Progenitor cell of endocrine pancreas (in vitro differentiated cells): ENCODE data around the gene SPO11. TPM values are rescaled to one million over a fixed set of nuclear protein-coding genes. Genes with fewer than 3 reads are reported as not detected.

Experiments used
- DNase-seq: peaks from one replicate; pipeline ENCODE4 v3.0.0; 2021; ENCODE audit warnings: low spot score; ENCODE audit not compliant: unreplicated experiment
- H3K27ac Mint-ChIP-seq: 2 replicates; pipeline ENCODE4 v1.8.0; 2021; ENCODE audit warnings: mild to moderate bottlenecking, moderate library complexity, mixed read lengths
- H3K27me3 Mint-ChIP-seq: 2 replicates; pipeline ENCODE4 v1.8.0; 2021; ENCODE audit warnings: mixed read lengths
- H3K36me3 Mint-ChIP-seq: 2 replicates; pipeline ENCODE4 v1.8.0; 2022; ENCODE audit warnings: mixed read lengths; ENCODE audit not compliant: insufficient read depth
- H3K4me1 Mint-ChIP-seq: 2 replicates; pipeline ENCODE4 v1.8.0; 2021; ENCODE audit warnings: low read depth, mixed read lengths
- H3K4me3 Mint-ChIP-seq: 2 replicates; pipeline ENCODE4 v1.8.0; 2021; ENCODE audit warnings: low read depth, mild to moderate bottlenecking, moderate library complexity, mixed read lengths
- H3K9me3 Mint-ChIP-seq: 2 replicates; pipeline ENCODE4 v1.8.0; 2021; ENCODE audit warnings: low read depth, mixed read lengths
- total RNA-seq: library from RNA; stranded (reverse); gene quantifications from 2 replicates; pipeline ENCODE4 v1.2.1, GENCODE V29; 2021
- TF ChIP-seq, protein P1 (sequence below): fragments of 200-600 bp; sonication (generic); IDR thresholded peaks from one replicate; pipeline ENCODE4 v1.5.0; 2021; ENCODE audit warnings: antibody characterized with exemption, mild to moderate bottlenecking; ENCODE audit not compliant: unreplicated experiment

Gene SPO11
- total RNA-seq, 1 donor from 2014 or later, result not detected

DNA sequence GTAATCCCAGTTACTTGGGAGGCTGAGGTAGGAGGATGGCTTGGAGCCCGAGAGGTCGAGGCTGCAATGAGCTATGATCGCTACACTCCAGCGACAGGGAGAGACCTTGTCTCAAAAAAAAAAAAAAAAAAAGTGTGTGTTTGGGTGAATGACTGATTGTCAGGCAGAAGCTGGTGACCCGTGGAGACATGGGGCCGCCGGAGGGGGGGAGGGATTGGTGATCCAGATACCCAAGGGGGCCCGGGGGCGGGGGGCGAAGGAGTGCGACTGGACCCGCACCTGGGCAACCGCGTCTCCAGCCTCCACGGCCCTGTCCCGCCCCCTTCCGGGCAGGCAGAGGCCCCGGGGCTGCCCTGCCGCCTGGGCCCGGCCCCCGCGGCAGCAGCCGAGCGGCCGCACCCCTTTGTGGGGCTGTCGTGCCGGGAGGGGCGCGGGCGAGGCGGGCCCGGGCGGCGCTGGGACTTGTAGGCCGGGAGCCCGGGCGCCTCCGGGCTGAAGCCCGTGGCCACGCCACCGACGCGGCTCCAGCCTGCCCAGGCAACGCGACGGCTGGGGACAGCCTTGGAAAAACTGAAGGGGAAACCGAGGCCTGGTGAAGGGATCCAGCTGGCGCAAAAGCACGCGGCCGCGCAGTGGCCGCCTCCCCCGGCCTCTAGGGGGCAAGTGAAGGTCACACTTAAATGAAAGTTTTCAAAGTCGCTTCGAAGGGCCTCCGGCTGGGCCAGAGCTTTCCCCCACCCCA is 59.5 kb downstream of the SPO11 start:
- TF ChIP-seq, protein P1, sequence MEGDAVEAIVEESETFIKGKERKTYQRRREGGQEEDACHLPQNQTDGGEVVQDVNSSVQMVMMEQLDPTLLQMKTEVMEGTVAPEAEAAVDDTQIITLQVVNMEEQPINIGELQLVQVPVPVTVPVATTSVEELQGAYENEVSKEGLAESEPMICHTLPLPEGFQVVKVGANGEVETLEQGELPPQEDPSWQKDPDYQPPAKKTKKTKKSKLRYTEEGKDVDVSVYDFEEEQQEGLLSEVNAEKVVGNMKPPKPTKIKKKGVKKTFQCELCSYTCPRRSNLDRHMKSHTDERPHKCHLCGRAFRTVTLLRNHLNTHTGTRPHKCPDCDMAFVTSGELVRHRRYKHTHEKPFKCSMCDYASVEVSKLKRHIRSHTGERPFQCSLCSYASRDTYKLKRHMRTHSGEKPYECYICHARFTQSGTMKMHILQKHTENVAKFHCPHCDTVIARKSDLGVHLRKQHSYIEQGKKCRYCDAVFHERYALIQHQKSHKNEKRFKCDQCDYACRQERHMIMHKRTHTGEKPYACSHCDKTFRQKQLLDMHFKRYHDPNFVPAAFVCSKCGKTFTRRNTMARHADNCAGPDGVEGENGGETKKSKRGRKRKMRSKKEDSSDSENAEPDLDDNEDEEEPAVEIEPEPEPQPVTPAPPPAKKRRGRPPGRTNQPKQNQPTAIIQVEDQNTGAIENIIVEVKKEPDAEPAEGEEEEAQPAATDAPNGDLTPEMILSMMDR, result peak; percentile 50
- H3K4me3 Mint-ChIP-seq, result peak overlapping the region; percentile 69
- no peaks in the 10 kb centered on the region for H3K9me3 Mint-ChIP-seq
- peak; percentile 54 for DNase-seq
- peaks cover 7% of the 10 kb centered on the region for H3K27me3 Mint-ChIP-seq
- H3K4me1 Mint-ChIP-seq, result peaks cover 19% of the 10 kb centered on the region
- peaks cover 6% of the 10 kb centered on the region for H3K36me3 Mint-ChIP-seq
- no peak overlapping the region for H3K27ac Mint-ChIP-seq

DNA sequence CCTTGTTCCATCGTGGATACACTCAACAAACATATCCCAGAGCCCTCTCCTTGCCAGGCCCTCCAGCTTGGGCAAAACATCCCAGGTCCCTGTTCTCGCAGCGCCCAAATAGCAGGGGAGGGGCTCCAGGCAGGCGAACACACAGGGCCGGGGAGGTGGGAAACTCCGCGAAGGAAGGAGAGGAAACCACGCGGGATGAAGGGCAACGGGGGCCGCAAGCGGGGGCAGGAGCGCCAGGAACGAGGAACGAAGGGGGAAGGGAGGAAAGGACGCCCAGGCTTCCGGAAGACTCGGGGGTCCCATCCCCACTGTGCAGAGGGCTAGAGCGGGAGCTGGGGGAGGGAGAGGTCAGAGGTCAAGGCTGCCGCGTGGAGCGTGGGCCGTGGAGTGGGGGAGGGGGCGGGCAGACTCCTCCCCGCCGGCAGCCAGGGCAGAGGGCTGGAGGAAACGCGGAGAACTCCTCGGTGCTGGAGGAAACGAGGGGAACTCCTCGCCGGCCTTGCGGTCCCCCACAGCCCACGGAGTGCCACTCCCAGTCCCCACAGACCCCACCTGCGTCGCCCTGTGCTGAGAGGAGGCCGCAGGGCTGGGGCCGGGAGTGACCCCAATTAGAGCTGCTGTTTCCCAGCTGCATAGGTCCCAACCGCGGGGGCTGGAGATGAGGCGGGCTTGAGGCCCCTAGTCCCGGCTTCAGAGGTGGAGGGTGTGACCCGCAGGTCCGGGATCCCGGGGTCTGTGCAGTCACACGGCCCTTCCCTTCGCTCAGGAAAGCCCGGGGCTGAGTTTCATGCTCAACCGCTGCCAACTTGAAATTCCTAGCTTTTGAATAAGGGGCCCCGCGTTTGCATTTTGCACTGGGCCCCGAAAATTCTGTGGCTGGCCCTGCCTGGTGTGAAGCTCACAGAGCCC is 60.3 kb downstream of the SPO11 start:
- no peaks in the 10 kb centered on the region for H3K9me3 Mint-ChIP-seq
- no peak overlapping the region for H3K27ac Mint-ChIP-seq
- H3K36me3 Mint-ChIP-seq, result peaks cover 5% of the 10 kb centered on the region
- TF ChIP-seq, protein P1, result no peak
- peaks cover 19% of the 10 kb centered on the region for H3K4me1 Mint-ChIP-seq
- peaks cover 7% of the 10 kb centered on the region for H3K27me3 Mint-ChIP-seq
- DNase-seq, result no peak
- peak overlapping the region; percentile 47 for H3K4me3 Mint-ChIP-seq

DNA sequence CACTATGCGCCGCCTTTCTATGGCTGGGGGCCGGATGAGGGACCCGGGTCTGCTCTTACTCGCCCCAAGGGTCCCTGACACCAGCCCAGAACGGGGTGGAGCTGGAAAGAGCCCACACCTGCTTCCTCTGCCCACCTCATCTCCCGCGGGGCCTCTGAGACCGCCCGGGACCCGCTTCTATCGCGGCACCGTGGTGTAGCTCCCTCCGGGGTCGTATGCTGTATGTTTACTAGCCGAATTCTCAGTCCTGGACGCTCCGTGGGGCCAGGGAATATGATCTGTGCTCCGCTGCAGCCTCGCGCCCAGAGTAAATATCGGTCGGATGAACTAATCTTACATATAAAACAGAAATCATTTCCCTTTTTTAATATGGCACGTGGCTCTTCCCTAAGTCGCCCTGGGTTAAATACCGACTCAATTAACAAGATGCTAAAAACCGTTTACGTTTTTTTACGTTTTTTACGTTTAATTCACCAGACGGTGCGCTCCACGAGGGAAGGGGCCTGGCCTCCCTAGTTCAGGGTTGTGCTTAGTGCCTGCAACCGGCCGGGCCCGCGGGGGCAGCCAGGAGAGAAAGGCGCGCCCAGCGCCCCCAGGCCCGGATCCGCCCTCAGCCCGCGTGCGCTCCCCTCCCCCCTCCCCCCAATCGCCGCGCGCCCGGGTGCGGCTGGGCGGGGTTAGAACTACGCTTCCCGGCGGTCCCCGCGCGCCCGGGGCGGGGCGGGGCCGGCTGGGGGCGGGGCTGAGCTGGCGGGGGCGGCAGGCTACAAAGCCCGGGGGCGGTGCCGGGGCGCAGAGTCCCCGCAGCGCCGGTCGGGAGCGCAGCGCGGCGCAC is 61.2 kb downstream of the SPO11 start, which contains the start of gene RBM38:
TSS of gene RBM38 (plus strand) at position 793 of the 835 bp plus-strand sequence. CDS start 186 bp downstream, outside the sequence.
- TF ChIP-seq, protein P1, result no peak
- peaks cover 7% of the 10 kb centered on the region for H3K36me3 Mint-ChIP-seq
- H3K9me3 Mint-ChIP-seq, result no peaks in the 10 kb centered on the region
- peak within 1 kb of the TSS; percentile 93 for H3K27ac Mint-ChIP-seq
- peak within 1 kb of the TSS; percentile 80 for H3K4me3 Mint-ChIP-seq
- H3K4me1 Mint-ChIP-seq, result peaks cover 21% of the 10 kb centered on the region
- peaks cover 7% of the 10 kb centered on the region for H3K27me3 Mint-ChIP-seq
- peak; percentile 62 for DNase-seq

DNA sequence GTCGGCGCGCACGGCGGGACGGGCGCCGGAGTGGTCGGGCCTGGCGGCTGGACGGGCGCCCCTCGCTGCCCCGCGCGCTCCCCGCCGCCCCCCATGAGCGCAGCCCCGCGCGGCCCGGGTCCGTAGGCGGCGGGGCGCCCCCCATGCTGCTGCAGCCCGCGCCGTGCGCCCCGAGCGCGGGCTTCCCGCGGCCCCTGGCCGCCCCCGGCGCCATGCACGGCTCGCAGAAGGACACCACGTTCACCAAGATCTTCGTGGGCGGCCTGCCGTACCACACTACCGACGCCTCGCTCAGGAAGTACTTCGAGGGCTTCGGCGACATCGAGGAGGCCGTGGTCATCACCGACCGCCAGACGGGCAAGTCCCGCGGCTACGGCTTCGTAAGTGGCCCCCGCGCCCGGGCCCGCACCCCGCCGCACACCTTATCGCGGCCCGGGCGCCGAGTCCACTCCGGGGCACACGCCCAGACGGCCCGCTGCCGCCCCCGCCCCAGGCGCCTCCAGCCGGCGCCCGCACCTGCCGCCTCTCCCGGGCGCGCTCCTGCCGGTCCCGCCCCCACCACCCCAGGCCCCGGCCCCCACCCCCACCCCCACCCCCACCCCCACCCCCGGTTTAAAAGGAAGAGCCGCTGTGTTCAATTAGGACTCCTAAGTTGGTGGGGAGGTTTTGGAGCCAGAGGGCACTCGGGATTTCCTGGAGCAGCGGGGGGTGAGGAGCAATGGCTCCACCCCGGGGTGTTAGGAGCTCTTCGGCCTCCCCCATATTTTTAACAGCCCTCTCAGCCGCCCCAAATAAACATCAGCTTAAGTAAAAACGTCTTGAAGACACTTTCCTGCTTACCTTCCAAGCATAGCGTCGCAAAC is 62.1 kb downstream of the SPO11 start:
- H3K27ac Mint-ChIP-seq, result no peak overlapping the region

More for the DNA sequence above, 62.1 kb downstream of the SPO11 start:
- Mint-ChIP-seq H3K9me3 (no peaks in the 10 kb centered on the region), H3K36me3 (peaks cover 8% of the 10 kb centered on the region), H3K27me3 (peaks cover 7% of the 10 kb centered on the region), H3K4me1 (peaks cover 23% of the 10 kb centered on the region), H3K4me3 (peak overlapping the region; percentile 80)
- TF ChIP-seq, protein P1, result no peak
- DNase-seq, result peak; percentile 20
